Uterus (tissue), 4 donors: ENCODE results near the gene PACS1. TPM values are rescaled to one million over a fixed set of nuclear protein-coding genes. Genes with fewer than 3 reads are reported as not detected.

ENCODE experiments used
- DNase-seq, 2 donors: peaks; one replicate each; pipeline ENCODE4 v3.0.0-alpha.2; 2019 to 2020
- H3K27ac ChIP-seq, 2 donors: fragments of 200-600 bp; sonication (generic); 1 replicate in 1 of 2; 2 replicates in 1 of 2; pipeline ENCODE4 v1.5.1; 2016 to 2018
- H3K27me3 ChIP-seq, 2 donors: fragments of 200-600 bp; sonication (generic); one replicate each; pipeline ENCODE4 v1.5.1; 2018 to 2019; ENCODE audit warnings: control low read depth in 1 of 2
- H3K36me3 ChIP-seq, 2 donors: fragments of 200-600 bp; sonication (generic); one replicate each; pipeline ENCODE4 v1.5.1; 2019; ENCODE audit warnings: control low read depth in 1 of 2
- H3K4me1 ChIP-seq, 2 donors: fragments of 200-600 bp; sonication (generic); one replicate each; pipeline ENCODE4 v1.5.1; 2018 to 2019; ENCODE audit warnings: control low read depth in 1 of 2
- H3K4me3 ChIP-seq, 2 donors: fragments of 200-600 bp; sonication (generic); 1 replicate in 1 of 2; 2 replicates in 1 of 2; pipeline ENCODE4 v1.5.1; 2018 to 2019; ENCODE audit warnings: mild to moderate bottlenecking in 1 of 2
- H3K9me3 ChIP-seq, 2 donors: fragments of 200-600 bp; sonication (generic); one replicate each; pipeline ENCODE4 v1.5.1; 2019; ENCODE audit warnings: control low read depth in 1 of 2
- POLR2A ChIP-seq, 2 donors: fragments of 450-650 bp; IDR thresholded peaks; one replicate each; pipeline ENCODE4 v1.6.1; 2016; ENCODE audit warnings: antibody characterized with exemption in 2 of 2, mild to moderate bottlenecking in 1 of 2, moderate library complexity in 1 of 2
- intact Hi-C: fragments of 100-400 bp; cut with DNase I; formaldehyde crosslinking; loops from one replicate; pipeline ENCODE4 v1.15.1; 2023; ENCODE audit warnings: low total_unique reads
- total RNA-seq, 4 donors: library from RNA; depleted of rRNA in 3 of 4; stranded (reverse); fragments of >200 nt in 3 of 4; gene quantifications; one replicate each; pipeline versions ENCODE4 v1.1.0 to v1.2.4, GENCODE V29; 2014 to 2023
- TF ChIP-seq, protein P1 (sequence below), 4 experiments: fragments of 200-600 bp in 2 of 4; fragments of 450-650 bp in 2 of 4; sonication (generic) in 2 of 4; IDR thresholded peaks; one replicate each; pipeline ENCODE4 v1.5.1; 2016 to 2019; ENCODE audit warnings: antibody characterized with exemption in 4 of 4, mild to moderate bottlenecking in 2 of 4, moderate library complexity in 1 of 4
- donor health status: DM: yes; HTN: yes; CAD: no.

Gene PACS1
- total RNA-seq, 4 donors from 2014 or later: 2.9 to 79.2 (median 57.2) TPM

GRCh38 chr11:66194391-66194790 is 124.3 kb downstream of the PACS1 start:
- DNase-seq: no peak
- no peak overlapping the region for H3K4me3 ChIP-seq
- TF ChIP-seq POLR2A (IDR thresholded peaks at IDR 0.05): no peak
- TF ChIP-seq, protein P1, sequence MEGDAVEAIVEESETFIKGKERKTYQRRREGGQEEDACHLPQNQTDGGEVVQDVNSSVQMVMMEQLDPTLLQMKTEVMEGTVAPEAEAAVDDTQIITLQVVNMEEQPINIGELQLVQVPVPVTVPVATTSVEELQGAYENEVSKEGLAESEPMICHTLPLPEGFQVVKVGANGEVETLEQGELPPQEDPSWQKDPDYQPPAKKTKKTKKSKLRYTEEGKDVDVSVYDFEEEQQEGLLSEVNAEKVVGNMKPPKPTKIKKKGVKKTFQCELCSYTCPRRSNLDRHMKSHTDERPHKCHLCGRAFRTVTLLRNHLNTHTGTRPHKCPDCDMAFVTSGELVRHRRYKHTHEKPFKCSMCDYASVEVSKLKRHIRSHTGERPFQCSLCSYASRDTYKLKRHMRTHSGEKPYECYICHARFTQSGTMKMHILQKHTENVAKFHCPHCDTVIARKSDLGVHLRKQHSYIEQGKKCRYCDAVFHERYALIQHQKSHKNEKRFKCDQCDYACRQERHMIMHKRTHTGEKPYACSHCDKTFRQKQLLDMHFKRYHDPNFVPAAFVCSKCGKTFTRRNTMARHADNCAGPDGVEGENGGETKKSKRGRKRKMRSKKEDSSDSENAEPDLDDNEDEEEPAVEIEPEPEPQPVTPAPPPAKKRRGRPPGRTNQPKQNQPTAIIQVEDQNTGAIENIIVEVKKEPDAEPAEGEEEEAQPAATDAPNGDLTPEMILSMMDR (IDR thresholded peaks at IDR 0.05): no peak
- H3K9me3 ChIP-seq: no peaks in the 10 kb centered on the region
- H3K27me3 ChIP-seq: no peaks in the 10 kb centered on the region
- H3K4me1 ChIP-seq: no peaks in the 10 kb centered on the region
- H3K36me3 ChIP-seq: no peaks in the 10 kb centered on the region
- H3K27ac ChIP-seq: no peak overlapping the region
- intact Hi-C loops: no loop called here

- Histone ChIP-seq H3K36me3 (no peaks in the 10 kb centered on the region), H3K4me3 (no peak overlapping the region), H3K27me3 (no peaks in the 10 kb centered on the region), H3K9me3 (no peaks in the 10 kb centered on the region), H3K27ac (no peak overlapping the region), H3K4me1 (no peaks in the 10 kb centered on the region)
- TF ChIP-seq, protein P1 (IDR thresholded peaks at IDR 0.05): no peak
- TF ChIP-seq POLR2A (IDR thresholded peaks at IDR 0.05): no peak
- intact Hi-C loops: no loop called here
- no peak for DNase-seq
Measured at GRCh38 chr11:66195867-66196266, 125.8 kb downstream of the PACS1 start.

GRCh38 chr11:66203847-66204246 is 133.8 kb downstream of the PACS1 start:
- Histone ChIP-seq H3K27me3 (no peaks in the 10 kb centered on the region), H3K4me3 (no peak overlapping the region), H3K4me1 (no peaks in the 10 kb centered on the region), H3K27ac (no peak overlapping the region), H3K36me3 (no peaks in the 10 kb centered on the region), H3K9me3 (no peaks in the 10 kb centered on the region)
- DNase-seq: no peak
- intact Hi-C loops: no loop called here
- TF ChIP-seq POLR2A (IDR thresholded peaks at IDR 0.05): no peak
- TF ChIP-seq, protein P1 (IDR thresholded peaks at IDR 0.05): no peak

- TF ChIP-seq, protein P1 (IDR thresholded peaks at IDR 0.05): no peak
- no peak for TF ChIP-seq POLR2A (IDR thresholded peaks at IDR 0.05)
- DNase-seq: no peak
- Histone ChIP-seq H3K4me3 (no peak overlapping the region), H3K27ac (no peak overlapping the region), H3K36me3 (no peaks in the 10 kb centered on the region), H3K27me3 (no peaks in the 10 kb centered on the region), H3K9me3 (no peaks in the 10 kb centered on the region), H3K4me1 (no peaks in the 10 kb centered on the region)
- intact Hi-C loops: no loop called here
Measured at GRCh38 chr11:66204412-66204811, 134.3 kb downstream of the PACS1 start.

DNA sequence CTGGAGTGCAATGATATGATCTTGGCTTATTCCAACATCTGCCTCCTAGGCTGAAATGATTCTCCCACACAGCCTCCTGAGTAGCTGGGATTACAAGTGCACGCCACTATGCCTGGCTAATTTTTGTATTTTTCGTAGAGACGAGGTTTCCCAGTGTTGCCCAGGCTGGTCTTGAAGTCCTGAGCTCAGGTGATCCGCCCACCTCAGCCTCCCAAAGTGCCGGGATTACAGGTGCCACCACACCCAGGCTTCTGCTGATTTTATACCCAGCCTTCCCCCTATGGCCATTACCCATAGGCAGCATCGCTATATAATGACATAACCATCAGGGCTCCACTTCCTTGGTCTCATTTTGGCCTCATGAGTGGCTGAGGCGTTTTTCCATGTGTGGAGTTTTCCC is 137.7 kb downstream of the PACS1 start:
- DNase-seq: no peak
- Histone ChIP-seq H3K36me3 (no peaks in the 10 kb centered on the region), H3K4me3 (no peak overlapping the region), H3K4me1 (no peaks in the 10 kb centered on the region), H3K9me3 (no peaks in the 10 kb centered on the region), H3K27ac (no peak overlapping the region), H3K27me3 (no peaks in the 10 kb centered on the region)
- intact Hi-C loops: no loop called here
- no peak for TF ChIP-seq POLR2A (IDR thresholded peaks at IDR 0.05)
- TF ChIP-seq, protein P1 (IDR thresholded peaks at IDR 0.05): no peak
